HepG2 (cell line): ENCODE data around the gene CLEC2B. TPM values are rescaled to one million over a fixed set of nuclear protein-coding genes. Genes with fewer than 3 reads are reported as not detected.

Source experiments
- ATF1 ChIP-seq: IDR thresholded peaks from 2 replicates; pipeline ENCODE4 v1.6.1; 2016; ENCODE audit warnings: mild to moderate bottlenecking, control low read depth
- CEBPB ChIP-seq: IDR thresholded peaks from 2 replicates; pipeline ENCODE4 v1.6.1; 2011; ENCODE audit warnings: low read depth, low read length, improper control_type of control experiment, borderline replicate concordance
- HDAC6 ChIP-seq: fragments of 200-600 bp; sonication (generic); IDR thresholded peaks from 2 replicates; pipeline ENCODE4 v1.7.0; 2017; ENCODE audit warnings: mild to moderate bottlenecking, antibody characterized with exemption, low read length, low read depth
- LRRFIP1 ChIP-seq: sonication (generic); formaldehyde crosslinking; conservative IDR thresholded peaks from 2 replicates; pipeline ENCODE4 v1.4.0; 2020; ENCODE audit warnings: missing genetic modification reagents
- MED8 ChIP-seq: sonication (generic); formaldehyde crosslinking; IDR thresholded peaks from 2 replicates; pipeline ENCODE4 v1.8.1; 2023; ENCODE audit warnings: mild to moderate bottlenecking, missing genetic modification reagents; ENCODE audit not compliant: insufficient replicate concordance
- ZNF619 ChIP-seq: sonication (generic); formaldehyde crosslinking; IDR thresholded peaks from 2 replicates; pipeline ENCODE4 v1.4.0; 2020; ENCODE audit warnings: mild to moderate bottlenecking, missing genetic modification reagents
- ZNF646 ChIP-seq: sonication (generic); formaldehyde crosslinking; IDR thresholded peaks from 2 replicates; pipeline ENCODE4 v1.9.0; 2021; ENCODE audit warnings: mild to moderate bottlenecking, missing genetic modification reagents
- ZNF788 ChIP-seq: sonication (generic); formaldehyde crosslinking; IDR thresholded peaks from 2 replicates; pipeline ENCODE4 v1.5.0; 2020; ENCODE audit warnings: mild to moderate bottlenecking, missing genetic modification reagents, borderline replicate concordance
- polyA plus RNA-seq, 8 experiments: library from polyadenylated mRNA; depleted of rRNA in 3 of 8; stranded (reverse) in 7 of 8; unstranded in 1 of 8; fragments of >200 nt; fragmentation: Illumina TruSeq in 4 of 8; extraction: Trizol in 4 of 8; gene quantifications; 2 replicates each; pipeline versions ENCODE4 v1.2.1 to v1.2.3, GENCODE V29; 2011 to 2016; ENCODE audit warnings: low read depth in 4 of 8, missing spikeins in 1 of 8, mixed read lengths in 1 of 8; ENCODE audit not compliant: insufficient read depth in 1 of 8
- total RNA-seq, 5 experiments: library from RNA; depleted of rRNA; stranded (reverse); fragments of >200 nt; fragmentation: Illumina TruSeq; extraction: Trizol; gene quantifications; 2 replicates each; pipeline ENCODE4 v1.2.3, GENCODE V29; 2016; ENCODE audit warnings: low read depth in 1 of 5

The CLEC2B gene
- total and polyA plus RNA-seq, 2 of the 13 experiments (the other 11 are each of a cell fraction or from before 2014, with no cell fraction given): not detected

- TF ChIP-seq ZNF646 (CRISPR knock-in tag) (no peak), ATF1 (CRISPR knock-in tag) (no peak), ZNF788 (CRISPR knock-in tag) (no peak), MED8 (CRISPR knock-in tag) (no peak), ZNF619 (CRISPR knock-in tag) (no peak), LRRFIP1 (CRISPR knock-in tag) (no peak), HDAC6 (no peak), CEBPB (no peak)
These were observed 48.7 kb downstream of the CLEC2B start (continued) for GRCh38 chr12:9820281-9820930.
